Progenitor cell of endocrine pancreas (in vitro differentiated cells): Measurements from ENCODE around the gene TCHHL1. TPM values are rescaled to one million over a fixed set of nuclear protein-coding genes. Genes with fewer than 3 reads are reported as not detected.

Experiments
- DNase-seq: peaks from one replicate; pipeline ENCODE4 v3.0.0; 2021; ENCODE audit warnings: low spot score; ENCODE audit not compliant: unreplicated experiment
- H3K27ac Mint-ChIP-seq: 2 replicates; pipeline ENCODE4 v1.8.0; 2021; ENCODE audit warnings: mild to moderate bottlenecking, moderate library complexity, mixed read lengths
- H3K27me3 Mint-ChIP-seq: 2 replicates; pipeline ENCODE4 v1.8.0; 2021; ENCODE audit warnings: mixed read lengths
- H3K36me3 Mint-ChIP-seq: 2 replicates; pipeline ENCODE4 v1.8.0; 2022; ENCODE audit warnings: mixed read lengths; ENCODE audit not compliant: insufficient read depth
- H3K4me1 Mint-ChIP-seq: 2 replicates; pipeline ENCODE4 v1.8.0; 2021; ENCODE audit warnings: low read depth, mixed read lengths
- H3K4me3 Mint-ChIP-seq: 2 replicates; pipeline ENCODE4 v1.8.0; 2021; ENCODE audit warnings: low read depth, mild to moderate bottlenecking, moderate library complexity, mixed read lengths
- H3K9me3 Mint-ChIP-seq: 2 replicates; pipeline ENCODE4 v1.8.0; 2021; ENCODE audit warnings: low read depth, mixed read lengths
- CTCF ChIP-seq: fragments of 200-600 bp; sonication (generic); IDR thresholded peaks from one replicate; pipeline ENCODE4 v1.5.0; 2021; ENCODE audit warnings: antibody characterized with exemption, mild to moderate bottlenecking; ENCODE audit not compliant: unreplicated experiment
- total RNA-seq: library from RNA; stranded (reverse); gene quantifications from 2 replicates; pipeline ENCODE4 v1.2.1, GENCODE V29; 2021

Gene TCHHL1
- total RNA-seq, 1 donor from 2014 or later = not detected

- no peaks in the 10 kb centered on the region for H3K4me1 Mint-ChIP-seq
- H3K4me3 Mint-ChIP-seq = no peak overlapping the region
- DNase-seq = no peak
- TF ChIP-seq CTCF = no peak
- H3K27ac Mint-ChIP-seq = no peak overlapping the region
- H3K27me3 Mint-ChIP-seq = peaks cover 49% of the 10 kb centered on the region
- no peaks in the 10 kb centered on the region for H3K36me3 Mint-ChIP-seq
- H3K9me3 Mint-ChIP-seq = no peaks in the 10 kb centered on the region
These were observed 30.1 kb upstream of the TCHHL1 start for GRCh38 chr1:152118915-152119314.

GRCh38 chr1:152115344-152115743 lies 26.5 kb upstream of the TCHHL1 start, which contains the start of gene TCHH:
TCHH (minus strand) TSS chr1:152115444; CDS start chr1:152114080, 1,364 bp downstream.
- no peak for DNase-seq
- Mint-ChIP-seq H3K4me1 (no peaks in the 10 kb centered on the region), H3K9me3 (no peaks in the 10 kb centered on the region), H3K4me3 (no peak within 1 kb of the TSS), H3K27me3 (peaks cover 37% of the 10 kb centered on the region), H3K36me3 (no peaks in the 10 kb centered on the region), H3K27ac (no peak within 1 kb of the TSS)
- no peak for TF ChIP-seq CTCF

GRCh38 chr1:152112885-152113432 lies 24.1 kb upstream of the TCHHL1 start:
- Mint-ChIP-seq H3K36me3 (peaks cover 7% of the 10 kb centered on the region), H3K27ac (no peak overlapping the region), H3K9me3 (no peaks in the 10 kb centered on the region), H3K27me3 (peaks cover 19% of the 10 kb centered on the region), H3K4me3 (no peak overlapping the region), H3K4me1 (no peaks in the 10 kb centered on the region)
- TF ChIP-seq CTCF = no peak
- no peak for DNase-seq

GRCh38 chr1:152112101-152112884 lies 23.4 kb upstream of the TCHHL1 start:
- TF ChIP-seq CTCF = no peak
- no peaks in the 10 kb centered on the region for H3K4me1 Mint-ChIP-seq
- no peaks in the 10 kb centered on the region for H3K9me3 Mint-ChIP-seq
- no peak overlapping the region for H3K4me3 Mint-ChIP-seq
- peaks cover 9% of the 10 kb centered on the region for H3K36me3 Mint-ChIP-seq
- H3K27ac Mint-ChIP-seq = no peak overlapping the region
- no peak for DNase-seq
- peaks cover 17% of the 10 kb centered on the region for H3K27me3 Mint-ChIP-seq

- H3K27ac Mint-ChIP-seq = no peak overlapping the region
- DNase-seq = no peak
- no peak overlapping the region for H3K4me3 Mint-ChIP-seq
- H3K4me1 Mint-ChIP-seq = no peaks in the 10 kb centered on the region
- no peak for TF ChIP-seq CTCF
- peaks cover 9% of the 10 kb centered on the region for H3K27me3 Mint-ChIP-seq
- H3K9me3 Mint-ChIP-seq = no peaks in the 10 kb centered on the region
- peaks cover 9% of the 10 kb centered on the region for H3K36me3 Mint-ChIP-seq
These were observed 22.7 kb upstream of the TCHHL1 start for GRCh38 chr1:152111515-152111968.
